Astrocyte of the cerebellum (primary cell): ENCODE data around the gene SLC26A9.
"Not testable (repeated sequence)": the region's sequence is repeated elsewhere in the genome, so short reads cannot be mapped to it uniquely, and the experiment has no call there.

Experiments
- DNase-seq: peaks from one replicate; pipeline ENCODE4 v3.0.0-alpha.2; 2011; ENCODE audit warnings: low read depth
- H3K4me3 ChIP-seq: 2 replicates; pipeline ENCODE4 v1.5.1; 2011; ENCODE audit warnings: mild to moderate bottlenecking, low read depth, low read length, moderate library complexity
- CTCF ChIP-seq: IDR thresholded peaks from 2 replicates; pipeline ENCODE4 v1.5.1; 2012; ENCODE audit warnings: low read length, low read depth, moderate library complexity, mild to moderate bottlenecking; ENCODE audit errors: missing control alignments
- in situ Hi-C: cut with HindIII; loops from 2 replicates; pipeline ENCODE4 v1.10.0; 2017; ENCODE audit warnings: low sequenced_read_pairs

Gene SLC26A9

GRCh38 chr1:205890631-205891030 lies 52.6 kb downstream of the SLC26A9 start:
- DNase-seq, in situ Hi-C loops, H3K4me3 ChIP-seq: not testable (repeated sequence)

GRCh38 chr1:205889706-205890105 lies 53.5 kb downstream of the SLC26A9 start:
- DNase-seq, result peak; percentile 37
- H3K4me3 ChIP-seq, in situ Hi-C loops: not testable (repeated sequence)

GRCh38 chr1:205889006-205889405 lies 54.2 kb downstream of the SLC26A9 start:
- H3K4me3 ChIP-seq, in situ Hi-C loops, DNase-seq: not testable (repeated sequence)

GRCh38 chr1:205883792-205884191 lies 59.5 kb downstream of the SLC26A9 start:
- in situ Hi-C loops, result no loop called here
- no peak for DNase-seq
- H3K4me3 ChIP-seq, result no peak overlapping the region
- TF ChIP-seq CTCF, result no peak

GRCh38 chr1:205880923-205881322 lies 62.3 kb downstream of the SLC26A9 start:
- TF ChIP-seq CTCF, result no peak
- H3K4me3 ChIP-seq, result no peak overlapping the region
- in situ Hi-C loops, result no loop called here
- no peak for DNase-seq

GRCh38 chr1:205879974-205880373 lies 63.3 kb downstream of the SLC26A9 start:
- no peak for DNase-seq
- in situ Hi-C loops, result no loop called here

GRCh38 chr1:205878026-205878425 lies 65.2 kb downstream of the SLC26A9 start:
- in situ Hi-C loops, result no loop called here
- H3K4me3 ChIP-seq, result no peak overlapping the region
- TF ChIP-seq CTCF, result no peak
- DNase-seq, result no peak

More at GRCh38 chr1:205879974-205880373, 63.3 kb downstream of the SLC26A9 start:
- no peak for TF ChIP-seq CTCF
- no peak overlapping the region for H3K4me3 ChIP-seq

- H3K4me3 ChIP-seq, DNase-seq, in situ Hi-C loops: not testable (repeated sequence)
Measured at GRCh38 chr1:205873148-205873547, 70.1 kb downstream of the SLC26A9 start.

- TF ChIP-seq CTCF, result no peak
- DNase-seq, result no peak
- in situ Hi-C loops, result no loop called here
- no peak overlapping the region for H3K4me3 ChIP-seq
Measured at GRCh38 chr1:205870236-205870635, 73.0 kb downstream of the SLC26A9 start.
